SK-MEL-5 (cell line): ENCODE measurements around the gene ARL5C. TPM values are rescaled to one million over a fixed set of nuclear protein-coding genes. Genes with fewer than 3 reads are reported as not detected.

ENCODE experiments used
- DNase-seq: peaks from one replicate; pipeline ENCODE4 v3.0.0-alpha.2; 2016; ENCODE audit warnings: low read depth, low spot score
- in situ Hi-C: cut with HindIII; loops from 2 replicates; pipeline ENCODE4 v1.10.0; 2016; ENCODE audit warnings: low sequenced_read_pairs, high pct_unique_total_duplicates, low pct_unique_long_range_greater_than_20kb
- polyA plus RNA-seq, 2 experiments: library from polyadenylated mRNA; depleted of rRNA; stranded (reverse); fragments of >200 nt; gene quantifications; 2 replicates each; pipeline ENCODE4 v1.2.3, GENCODE V29; 2015
- total RNA-seq: library from RNA; depleted of rRNA; stranded (reverse); fragments of >200 nt; shearing (Covaris generic); gene quantifications from 2 replicates; pipeline ENCODE4 v1.2.3, GENCODE V29; 2014; rRNA removed

ARL5C gene, protein sequence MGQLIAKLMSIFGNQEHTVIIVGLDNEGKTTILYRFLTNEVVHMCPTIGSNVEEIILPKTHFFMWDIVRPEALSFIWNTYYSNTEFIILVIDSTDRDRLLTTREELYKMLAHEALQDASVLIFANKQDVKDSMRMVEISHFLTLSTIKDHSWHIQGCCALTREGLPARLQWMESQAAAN
- total RNA-seq, result not detected in 2 replicates
- not detected in 2 replicates for polyA plus RNA-seq (2015; cell fraction: cytosol; rRNA removed)
- not detected in 2 replicates for polyA plus RNA-seq (2015; cell fraction: nucleus; rRNA removed)

DNA sequence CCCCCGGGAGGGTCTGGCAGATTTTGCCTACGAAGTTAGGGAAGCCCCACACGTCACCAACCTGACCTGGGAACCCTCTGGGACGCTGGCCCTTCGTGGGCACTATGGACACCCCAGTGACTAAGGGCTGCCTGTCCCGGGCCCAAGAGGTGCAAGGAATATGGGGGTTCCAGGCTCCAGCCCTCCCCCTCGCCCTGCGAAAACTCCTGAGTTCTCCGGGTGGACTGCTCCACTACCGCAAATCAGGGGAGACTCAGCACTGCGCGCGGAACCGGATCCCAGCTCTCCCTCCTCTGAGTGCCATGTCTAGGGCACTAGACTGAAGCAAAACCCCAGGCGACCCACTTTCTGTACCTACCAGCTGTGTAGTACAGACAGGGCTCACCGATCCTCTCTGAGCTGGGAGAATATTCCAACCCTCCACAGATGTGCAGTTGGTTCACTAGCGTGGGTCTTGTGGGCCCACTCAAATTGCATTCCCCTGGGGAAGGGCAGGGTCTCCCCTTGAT is at the start of gene ARL5C:
Gene ARL5C (minus strand): TSS at position 321 of the 509 bp plus-strand sequence. CDS start 401 bp downstream, outside the sequence.
- DNase-seq, result no peak
- in situ Hi-C loops, result no loop called here

DNA sequence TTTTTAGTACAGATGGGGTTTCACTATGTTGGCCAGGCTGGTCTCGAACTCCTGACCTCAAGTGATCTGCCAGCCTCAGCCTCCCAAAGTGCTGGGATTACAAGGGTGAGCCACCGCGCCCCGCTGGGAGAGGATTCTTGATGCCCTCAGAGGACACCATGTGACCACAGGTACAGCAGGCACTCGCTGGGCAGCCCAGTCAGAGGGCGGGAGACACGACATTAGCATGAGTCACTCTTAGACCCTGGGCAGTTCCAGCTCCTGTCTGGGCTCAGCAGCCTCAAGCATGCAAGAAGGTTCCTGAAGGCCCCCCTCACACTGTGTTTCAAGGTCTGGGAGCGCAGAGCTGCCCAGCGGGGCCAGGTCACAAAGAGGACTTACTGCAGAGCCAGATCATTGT is 47.9 kb upstream of the ARL5C start:
- in situ Hi-C loops, result no loop called here
- no peak for DNase-seq

DNA sequence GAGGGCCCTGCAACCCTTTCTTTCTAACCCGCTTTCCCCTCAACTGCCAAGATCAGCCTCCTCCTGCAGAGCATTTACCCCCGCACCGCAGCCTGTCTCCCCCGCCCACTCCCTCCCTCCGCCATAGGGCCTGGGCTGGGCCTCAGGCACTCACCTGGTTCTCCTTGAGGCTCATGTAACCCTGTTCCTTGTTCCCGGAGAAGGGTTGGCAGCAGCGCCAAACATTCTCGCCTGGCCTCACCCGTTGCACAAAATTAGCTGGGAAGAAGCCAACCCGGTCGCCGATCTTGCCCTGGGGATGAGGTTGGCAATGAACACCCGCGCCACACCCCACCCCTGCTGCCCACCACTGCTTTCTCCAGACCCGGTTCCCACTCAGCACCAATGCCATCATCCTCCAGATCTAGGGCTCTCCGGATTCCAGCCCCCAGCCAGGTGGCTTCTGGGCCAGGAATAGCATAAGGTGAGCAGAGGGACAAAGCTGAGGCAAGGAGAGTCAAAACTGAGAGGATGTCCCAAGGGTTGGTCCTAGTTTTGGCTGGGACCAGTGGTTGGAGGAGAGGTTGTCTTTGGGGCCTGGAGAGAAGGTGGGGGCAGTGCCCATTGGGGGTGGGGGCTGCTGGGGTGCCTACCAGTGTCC is 47.0 kb upstream of the ARL5C start:
- DNase-seq, result no peak
- in situ Hi-C loops, result no loop called here

DNA sequence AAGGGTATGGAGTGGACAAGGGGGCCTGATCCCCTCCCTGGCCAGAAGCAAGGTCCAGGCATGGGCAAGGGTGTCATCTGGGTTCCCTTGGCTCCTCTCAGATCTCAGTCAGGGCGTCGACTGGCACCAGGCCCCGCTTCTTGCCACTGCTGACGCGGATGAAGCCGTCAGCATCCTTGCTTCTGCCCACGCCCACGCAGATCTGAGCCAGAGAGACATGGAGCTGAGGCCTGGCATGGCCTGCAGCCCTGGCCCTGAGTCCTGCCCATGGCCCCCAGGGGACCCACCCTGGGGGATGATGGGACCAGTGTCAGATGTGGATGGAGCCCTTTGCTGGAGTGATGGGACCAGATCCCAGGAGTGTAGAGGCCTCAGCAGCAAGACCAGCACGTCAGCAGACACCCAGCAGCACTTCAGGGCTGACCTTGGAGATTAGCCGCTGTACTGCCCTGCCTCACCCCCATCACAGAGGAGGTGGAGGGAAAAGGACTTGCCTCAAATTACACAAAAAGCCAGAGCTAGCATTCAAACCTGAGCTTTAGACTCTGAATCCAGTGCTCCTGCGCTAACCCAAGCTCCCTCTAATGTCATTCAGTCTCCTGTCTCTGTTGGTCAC is 46.3 kb upstream of the ARL5C start:
- in situ Hi-C loops, result no loop called here
- DNase-seq, result no peak

DNA sequence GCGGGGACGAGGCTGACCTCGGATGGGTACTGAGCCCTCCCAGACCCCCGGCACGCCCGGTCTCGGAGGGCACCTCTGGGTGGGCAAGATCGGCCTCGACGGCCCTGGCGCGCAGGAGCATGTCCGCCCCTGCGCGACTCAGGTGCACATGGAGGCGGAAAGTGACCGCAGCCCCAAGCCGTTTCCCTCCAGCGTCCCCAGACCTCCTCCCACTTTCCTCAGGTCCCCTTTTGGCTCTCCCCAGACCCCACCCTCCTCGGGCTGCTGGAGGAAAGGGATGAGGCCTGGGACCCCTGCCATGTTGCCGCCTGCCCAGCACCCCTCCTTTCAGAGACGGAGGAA is 44.1 kb upstream of the ARL5C start:
- DNase-seq, result no peak
- in situ Hi-C loops, result no loop called here

DNA sequence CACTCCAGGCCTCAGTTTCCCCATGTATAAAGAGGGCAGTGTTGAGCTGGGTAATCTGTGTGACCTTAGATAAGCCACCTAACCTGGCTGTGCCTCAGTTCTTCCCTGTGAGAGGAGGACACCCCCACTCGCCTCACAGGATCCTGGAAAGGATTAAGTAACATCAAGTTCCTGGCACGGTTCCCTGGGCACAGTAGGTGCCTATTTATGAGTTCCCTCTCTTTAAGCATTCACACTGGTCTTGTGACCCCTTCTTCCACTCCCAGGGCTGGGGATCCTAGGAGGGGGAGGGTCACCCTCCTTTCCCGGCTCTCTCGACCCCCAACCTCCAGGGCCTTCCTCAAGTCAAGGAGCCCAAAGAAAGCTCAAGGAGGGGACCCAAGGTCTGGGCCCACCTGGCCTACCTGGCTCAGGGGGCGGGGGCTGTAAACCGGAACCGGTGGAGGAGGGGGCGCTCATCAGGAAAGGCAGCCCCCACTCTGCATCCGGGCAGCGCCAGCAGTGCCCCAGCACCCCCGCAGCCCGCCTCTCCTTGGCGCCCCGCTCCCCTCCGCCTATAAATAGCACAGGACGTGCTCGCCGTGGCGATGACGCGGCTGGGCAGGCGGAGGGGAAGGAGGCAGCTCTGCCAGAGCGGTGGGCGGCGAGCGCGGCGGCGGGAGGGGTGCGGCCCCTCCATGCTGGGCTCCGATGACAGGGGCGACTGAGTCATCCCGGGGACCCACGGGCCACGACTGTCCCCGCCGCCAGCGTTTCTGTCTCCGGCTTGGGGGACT is 43.5 kb upstream of the ARL5C start:
- in situ Hi-C loops, result no loop called here
- no peak for DNase-seq

DNA sequence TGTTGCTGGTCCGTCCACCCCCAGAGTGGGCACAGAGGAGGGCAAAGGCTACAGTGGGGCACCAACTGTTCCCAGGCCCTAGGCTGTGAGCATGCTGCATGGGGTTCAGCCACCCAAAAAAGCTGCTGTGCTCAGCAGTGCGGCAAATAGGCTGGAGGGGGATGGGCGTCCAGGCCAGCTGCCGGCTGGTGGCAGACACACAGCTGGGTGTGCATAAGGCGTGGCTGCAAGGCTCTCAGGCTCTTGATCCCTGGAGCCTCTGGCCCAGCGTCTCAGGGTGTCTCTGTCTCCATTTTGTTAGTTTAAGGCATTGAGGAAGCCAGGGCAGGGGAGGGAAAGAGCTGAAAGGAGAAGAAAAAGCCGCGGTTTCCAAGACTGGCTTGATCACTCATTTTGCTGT is 42.9 kb upstream of the ARL5C start:
- no peak for DNase-seq
- in situ Hi-C loops, result no loop called here

DNA sequence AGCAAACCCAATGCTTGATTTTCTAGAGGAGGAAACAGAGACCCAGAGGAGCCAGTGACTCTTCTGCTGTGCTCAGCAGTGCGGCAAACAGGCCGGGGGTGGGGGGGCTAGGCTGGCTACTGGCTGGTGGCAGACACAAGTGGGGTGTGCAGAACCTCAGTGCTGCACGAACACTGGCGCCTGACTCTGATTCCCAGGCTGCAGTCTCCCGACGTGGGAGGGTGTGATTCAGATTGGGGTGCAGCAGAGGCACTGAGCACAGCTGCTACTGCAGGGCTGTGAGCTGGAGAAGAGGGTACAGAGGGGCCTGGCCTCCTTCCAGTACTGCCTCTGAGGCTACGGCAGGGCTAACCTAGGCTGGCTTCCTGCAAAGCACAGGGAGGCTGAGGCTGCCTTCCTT is 42.2 kb upstream of the ARL5C start:
- in situ Hi-C loops, result no loop called here
- no peak for DNase-seq

DNA sequence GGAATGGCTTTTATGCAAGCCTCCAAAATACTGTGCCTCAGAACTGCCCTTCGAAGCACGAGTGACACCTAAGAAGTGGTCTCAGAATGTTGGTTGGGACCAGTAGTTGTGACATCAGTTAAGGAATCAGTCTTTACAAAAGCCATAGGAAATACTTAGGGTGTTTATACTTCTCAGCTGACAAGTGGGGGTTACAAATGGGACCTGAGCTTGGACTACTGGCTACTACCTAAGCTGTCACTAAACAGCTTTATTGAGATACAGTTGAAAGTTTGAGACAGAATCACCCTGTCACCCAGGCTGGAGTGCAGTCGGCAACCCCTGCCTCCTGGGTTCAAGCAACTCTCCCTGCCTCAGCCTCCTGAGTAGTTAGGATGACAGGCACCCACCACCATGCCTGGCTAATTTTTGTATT is 39.2 kb upstream of the ARL5C start:
- in situ Hi-C loops, result no loop called here

DNA sequence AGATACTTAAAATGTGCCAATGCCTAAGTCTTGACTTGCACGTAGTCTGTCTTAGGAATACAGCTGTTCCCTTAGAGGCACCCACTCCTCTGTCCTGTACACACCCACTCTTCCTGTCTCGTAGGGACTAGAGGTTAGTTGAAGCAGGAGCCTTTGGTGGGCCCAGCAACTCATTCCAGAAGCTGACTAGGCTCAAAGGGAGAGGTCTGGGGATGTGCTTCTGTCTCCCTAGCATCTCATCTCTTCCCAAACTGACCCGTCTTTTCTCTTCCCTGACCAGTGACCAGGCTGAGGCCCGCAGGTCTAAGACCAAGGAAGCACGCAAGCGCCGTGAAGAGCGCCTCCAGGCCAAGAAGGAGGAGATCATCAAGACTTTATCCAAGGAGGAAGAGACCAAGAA is 38.3 kb upstream of the ARL5C start:
- no peak for DNase-seq
- in situ Hi-C loops, result no loop called here

More for the DNA sequence above, 39.2 kb upstream of the ARL5C start:
- no peak for DNase-seq

DNA sequence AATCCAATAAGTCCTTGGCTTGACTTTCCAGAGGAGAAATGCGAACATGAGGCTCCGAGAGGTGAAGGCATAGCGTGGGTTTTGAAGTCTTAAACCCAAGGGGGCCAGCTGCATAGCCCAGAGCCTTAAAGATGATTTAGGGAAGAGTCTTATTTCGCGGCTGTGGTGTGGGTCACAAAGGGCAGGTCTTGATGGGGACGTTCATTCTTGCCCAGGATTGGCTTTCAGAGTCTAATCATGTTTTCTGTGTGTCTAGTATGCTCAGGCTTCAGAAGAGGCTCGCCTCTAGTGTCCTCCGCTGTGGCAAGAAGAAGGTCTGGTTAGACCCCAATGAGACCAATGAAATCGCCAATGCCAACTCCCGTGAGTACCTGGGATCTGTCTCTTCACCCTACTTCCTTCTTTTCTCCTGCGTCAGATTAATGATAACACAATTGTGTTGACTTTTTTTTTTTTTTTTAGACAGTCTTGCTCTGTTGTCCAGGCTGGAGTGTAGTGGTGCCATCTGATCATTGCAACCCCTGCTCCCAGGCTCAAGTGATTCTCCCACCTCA is 35.1 kb upstream of the ARL5C start:
- DNase-seq, result no peak
- in situ Hi-C loops, result no loop called here

DNA sequence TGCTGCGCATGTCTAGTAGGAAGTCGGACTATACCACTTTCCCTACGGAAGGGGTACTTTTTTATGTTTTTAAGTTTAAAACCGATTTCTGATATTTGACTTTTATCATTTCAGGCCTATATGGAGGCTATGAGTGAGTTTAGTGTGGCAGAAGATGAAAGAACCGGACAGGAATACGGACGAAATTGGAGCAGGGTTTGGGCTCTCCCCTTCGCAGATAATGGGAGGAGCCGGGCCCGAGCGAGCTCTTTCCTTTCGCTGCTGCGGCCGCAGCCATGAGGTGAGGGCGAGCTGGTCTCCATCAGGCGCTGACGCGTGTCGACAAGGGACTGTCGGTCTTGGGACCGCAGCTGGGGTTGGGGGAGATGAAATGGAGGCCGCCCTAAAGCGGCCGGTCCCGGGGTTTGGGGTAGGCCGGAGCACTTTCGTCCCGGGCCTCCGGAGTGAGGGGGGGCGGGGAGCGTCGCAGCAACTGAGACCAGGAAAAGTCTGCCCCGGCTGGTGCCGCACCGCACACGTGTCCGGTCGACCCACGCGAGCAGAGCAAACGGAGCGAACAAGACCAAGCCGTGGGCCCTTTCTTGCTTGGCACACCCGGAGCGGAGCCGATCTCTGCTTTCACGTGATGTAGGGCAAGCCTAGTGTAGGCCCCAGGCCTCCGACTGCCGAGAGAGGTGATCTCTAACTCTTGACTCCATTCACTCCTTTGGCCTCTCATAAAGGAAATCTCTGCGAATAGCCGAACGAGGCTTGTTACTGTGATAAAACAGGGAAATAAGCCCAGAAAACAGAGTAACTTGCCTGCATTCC is 34.3 kb upstream of the ARL5C start, which contains the start of gene RPL19:
Gene RPL19 (plus strand): TSS at position 214 of the 810 bp plus-strand sequence. CDS start 62 bp downstream, at position 276.
- in situ Hi-C loops, result no loop called here
- DNase-seq, result peak; percentile 42

DNA sequence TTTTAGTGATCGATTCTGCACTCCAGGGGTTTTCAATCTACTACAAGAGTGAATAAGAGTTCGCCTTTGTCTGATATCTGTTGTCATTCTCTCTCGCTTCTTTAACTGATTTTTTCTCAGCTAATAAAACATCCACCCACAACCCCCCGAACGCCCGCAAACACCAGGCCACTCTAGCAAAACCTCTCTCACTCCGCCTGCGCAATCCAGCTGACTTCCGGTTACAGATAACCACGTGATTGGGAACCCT is 33.8 kb upstream of the ARL5C start:
- DNase-seq, result peak; percentile 95
- in situ Hi-C loops, result no loop called here

DNA sequence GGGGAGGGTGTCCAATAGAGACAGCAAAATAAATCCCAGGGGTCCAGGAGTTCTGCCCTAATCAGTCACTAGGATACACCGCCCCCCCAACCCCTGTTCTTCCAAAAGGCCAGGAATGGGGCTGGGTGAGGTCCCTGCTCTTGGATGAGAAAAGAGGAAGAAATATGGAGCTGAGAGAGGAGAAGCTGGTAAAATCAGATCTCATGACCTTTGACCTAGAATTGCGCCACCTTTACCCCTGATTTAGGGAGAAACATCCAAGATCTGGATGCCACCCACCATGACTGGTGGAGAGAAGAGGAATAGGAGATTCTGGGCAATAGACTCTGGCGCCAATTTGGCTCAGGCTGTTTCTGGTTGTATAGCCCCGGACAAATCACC is 32.2 kb upstream of the ARL5C start:
- in situ Hi-C loops, result no loop called here
- DNase-seq, result no peak

DNA sequence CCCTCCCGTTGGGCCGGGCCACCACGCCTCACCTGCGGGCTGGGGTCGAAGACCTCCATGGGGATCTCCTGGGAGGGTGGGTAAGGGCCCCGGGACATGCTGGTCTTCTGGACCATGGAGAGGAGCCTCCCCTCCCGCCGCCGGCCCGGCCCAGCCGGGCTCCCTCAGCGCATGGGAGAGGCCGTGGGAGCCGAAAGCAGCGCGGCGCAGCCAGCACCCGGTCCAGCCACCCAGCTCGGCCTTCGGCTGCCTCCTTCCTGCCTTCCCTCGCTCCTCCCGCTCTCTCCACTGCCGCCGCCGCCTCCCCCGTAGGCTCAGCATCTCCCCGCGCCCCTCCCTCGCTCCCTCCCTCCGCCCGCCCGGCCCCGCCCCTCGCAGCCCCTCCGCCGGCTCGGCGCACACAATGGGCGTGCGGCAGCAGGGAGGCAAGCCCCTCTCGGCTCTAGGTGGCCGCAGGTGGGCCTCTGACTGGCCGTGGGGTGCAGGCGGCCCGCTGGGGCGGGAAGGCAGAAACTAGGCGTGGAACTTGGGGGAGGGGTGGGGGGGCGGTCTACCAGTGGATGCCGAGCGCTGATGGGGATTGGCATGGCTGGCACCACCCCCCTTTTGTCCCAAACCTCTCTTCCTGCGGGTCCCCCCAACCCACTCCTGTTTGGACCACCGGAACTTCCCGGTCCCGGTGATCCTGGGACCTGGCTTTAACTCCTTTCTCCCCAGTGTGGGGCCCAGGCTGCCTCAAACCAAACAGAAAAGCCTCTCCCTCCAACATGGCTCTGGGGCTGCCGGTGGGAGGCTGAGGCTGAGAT is 31.6 kb upstream of the ARL5C start, which contains the start of gene CACNB1:
Gene CACNB1 (minus strand): TSS at position 290 of the 806 bp plus-strand sequence. CDS start 174 bp downstream, at position 116.
- in situ Hi-C loops, result no loop called here
- peak; percentile 71 for DNase-seq

DNA sequence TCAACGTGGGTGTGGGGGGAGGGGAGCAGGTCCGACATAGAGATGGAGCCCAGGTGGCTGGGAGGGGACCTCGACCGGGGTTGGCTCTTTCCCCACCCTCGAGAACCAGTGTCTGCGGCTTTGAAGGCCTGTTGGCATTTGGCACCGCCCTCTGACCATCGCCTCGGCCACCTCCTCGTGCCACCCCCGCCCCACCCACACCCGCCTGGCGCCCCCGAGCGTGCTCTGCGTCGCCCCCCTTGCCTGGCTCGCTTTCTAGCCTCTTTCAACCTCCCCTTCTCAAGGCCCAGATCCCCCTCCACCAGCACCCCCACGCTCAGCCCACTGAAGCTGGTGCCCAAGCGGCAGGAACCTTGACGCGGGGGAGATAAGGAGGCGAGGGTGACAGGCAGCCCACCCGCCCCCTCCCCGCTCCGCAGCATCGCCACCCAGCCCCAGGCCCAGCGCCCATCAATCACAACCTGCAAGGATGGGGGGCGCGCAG is 30.9 kb upstream of the ARL5C start:
- in situ Hi-C loops, result no loop called here
- DNase-seq, result no peak
